K562 (cell line): ENCODE measurements around the gene B4GALNT3.

Experiments used
- BCLAF1 ChIP-seq, 2 experiments: fragments of 450-650 bp in 1 of 2; IDR thresholded peaks; 2 replicates each; pipeline ENCODE4 v1.6.1; 2011 to 2017; ENCODE audit warnings: low read depth in 2 of 2, antibody characterized with exemption in 1 of 2, borderline replicate concordance in 1 of 2, low read length in 1 of 2, mild to moderate bottlenecking in 1 of 2, mixed read lengths in 1 of 2; ENCODE audit not compliant: control insufficient read depth in 1 of 2
- CREBBP ChIP-seq: IDR thresholded peaks from one replicate; pipeline ENCODE4 v1.6.1; 2012; ENCODE audit warnings: low read depth, mild to moderate bottlenecking, control low read depth, inconsistent platforms, low read length
- CTCF ChIP-seq, 3 experiments: IDR thresholded peaks in 2 of 3; conservative IDR thresholded peaks in 1 of 3; 2 replicates each; pipeline ENCODE4 v1.5.1; 2011 to 2012; ENCODE audit warnings: low read length in 3 of 3, mild to moderate bottlenecking in 3 of 3, control low read depth in 2 of 3, improper control_type of control experiment in 1 of 3, inconsistent platforms in 1 of 3, low read depth in 1 of 3, mixed read lengths in 1 of 3, moderate library complexity in 1 of 3; ENCODE audit not compliant: insufficient read depth in 2 of 3
- HEY1 ChIP-seq: fragments of 250-450 bp; sonication (Bioruptor Pico); IDR thresholded peaks from 2 replicates; pipeline ENCODE4 v1.5.0; 2020; ENCODE audit warnings: mild to moderate bottlenecking, moderate library complexity, borderline replicate concordance
- MAZ ChIP-seq, 2 experiments: fragments of 450-650 bp in 1 of 2; sonication (generic) in 1 of 2; formaldehyde crosslinking; IDR thresholded peaks in 1 of 2; conservative IDR thresholded peaks in 1 of 2; 2 replicates each; pipeline versions ENCODE4 v1.4.0 to v1.5.0; 2020; ENCODE audit warnings: mild to moderate bottlenecking in 1 of 2, missing genetic modification reagents in 1 of 2
- MEIS2 ChIP-seq: fragments of 450-650 bp; IDR thresholded peaks from 2 replicates; pipeline ENCODE4 v1.6.1; 2014; ENCODE audit warnings: mild to moderate bottlenecking; ENCODE audit not compliant: partially characterized antibody
- MYC ChIP-seq, 2 experiments: fragments of 250-450 bp in 1 of 2; sonication (Bioruptor Pico) in 1 of 2; IDR thresholded peaks; 2 replicates each; pipeline versions ENCODE4 v1.5.1 to v1.6.1; 2012 to 2021; ENCODE audit warnings: low read depth in 2 of 2, borderline replicate concordance in 1 of 2, improper control_type of control experiment in 1 of 2, low read length in 1 of 2, mild to moderate bottlenecking in 1 of 2, moderate library complexity in 1 of 2
- NCOA1 ChIP-seq: fragments of 450-650 bp; IDR thresholded peaks from 2 replicates; pipeline ENCODE4 v1.6.1; 2016; ENCODE audit warnings: low read depth
- NFIC ChIP-seq: fragments of 450-650 bp; IDR thresholded peaks from 2 replicates; pipeline ENCODE4 v1.6.1; 2017; ENCODE audit warnings: mild to moderate bottlenecking, inconsistent platforms
- POLR2AphosphoS5 ChIP-seq: IDR thresholded peaks from 2 replicates; pipeline ENCODE4 v1.6.1; 2011; ENCODE audit warnings: mild to moderate bottlenecking, low read depth, low read length, moderate library complexity; ENCODE audit not compliant: control insufficient read depth, insufficient read depth
- ZNF3 ChIP-seq: fragments of 250-450 bp; sonication (Bioruptor Pico); IDR thresholded peaks from 2 replicates; pipeline ENCODE4 v1.5.0; 2021; ENCODE audit warnings: mild to moderate bottlenecking, moderate library complexity
- TF ChIP-seq, protein P1 (sequence below): sonication (generic); formaldehyde crosslinking; IDR thresholded peaks from 2 replicates; pipeline ENCODE4 v1.8.0; 2023; ENCODE audit warnings: missing genetic modification reagents, mild to moderate bottlenecking, borderline replicate concordance
- TF ChIP-seq, protein P2 (sequence below): sonication (generic); formaldehyde crosslinking; IDR thresholded peaks from 2 replicates; pipeline ENCODE4 v1.8.1; 2023; ENCODE audit warnings: mild to moderate bottlenecking, missing genetic modification reagents
- TF ChIP-seq, protein P3 (sequence below): sonication (generic); formaldehyde crosslinking; IDR thresholded peaks from 2 replicates; pipeline ENCODE4 v1.9.0; 2022; ENCODE audit warnings: mild to moderate bottlenecking, missing genetic modification reagents

DNA sequence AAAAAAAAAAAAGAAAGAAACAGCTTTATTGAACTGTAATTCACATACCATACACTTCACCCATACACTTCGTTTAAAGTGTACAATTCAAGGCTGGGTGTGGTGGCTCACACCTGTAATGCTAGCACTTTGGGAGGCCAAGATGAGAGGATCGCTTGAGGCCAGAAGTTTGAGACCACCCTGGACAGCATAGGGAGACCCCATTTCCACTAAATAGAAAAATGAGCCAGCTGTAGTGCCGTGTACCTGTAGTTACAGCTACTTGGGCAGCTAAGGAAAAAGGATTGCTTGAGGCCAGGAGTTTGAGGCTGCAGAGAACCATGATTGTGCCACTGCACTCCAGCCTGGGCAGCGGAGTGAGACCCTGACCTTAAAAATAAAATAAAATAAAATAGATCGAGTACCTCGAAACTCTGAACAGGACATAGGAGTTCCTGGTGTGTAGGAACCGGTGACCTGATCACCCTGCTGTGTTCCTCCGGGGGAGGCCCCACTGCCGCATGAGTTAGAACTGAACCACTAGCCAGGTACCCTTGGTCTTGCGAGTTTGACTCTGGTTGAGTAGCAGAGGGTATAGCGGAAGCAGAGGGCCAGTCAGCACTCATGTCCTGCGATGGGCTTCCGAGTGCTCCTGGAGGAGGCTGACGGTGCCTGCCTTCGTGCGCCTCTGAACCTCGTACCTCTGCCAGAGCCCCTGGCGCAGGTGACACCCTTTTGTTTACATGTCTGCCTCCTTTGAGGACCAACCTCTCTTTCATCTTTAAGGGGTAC lies 80.0 kb downstream of the B4GALNT3 start:
- TF ChIP-seq MYC (IDR thresholded peaks at IDR 0.05; ENCODE audit: low read depth, low read length): no peak
- no peak for TF ChIP-seq MYC (CRISPR knock-in tag; IDR thresholded peaks at IDR 0.05; ENCODE audit: borderline replicate concordance, low read depth)
- TF ChIP-seq, protein P1, sequence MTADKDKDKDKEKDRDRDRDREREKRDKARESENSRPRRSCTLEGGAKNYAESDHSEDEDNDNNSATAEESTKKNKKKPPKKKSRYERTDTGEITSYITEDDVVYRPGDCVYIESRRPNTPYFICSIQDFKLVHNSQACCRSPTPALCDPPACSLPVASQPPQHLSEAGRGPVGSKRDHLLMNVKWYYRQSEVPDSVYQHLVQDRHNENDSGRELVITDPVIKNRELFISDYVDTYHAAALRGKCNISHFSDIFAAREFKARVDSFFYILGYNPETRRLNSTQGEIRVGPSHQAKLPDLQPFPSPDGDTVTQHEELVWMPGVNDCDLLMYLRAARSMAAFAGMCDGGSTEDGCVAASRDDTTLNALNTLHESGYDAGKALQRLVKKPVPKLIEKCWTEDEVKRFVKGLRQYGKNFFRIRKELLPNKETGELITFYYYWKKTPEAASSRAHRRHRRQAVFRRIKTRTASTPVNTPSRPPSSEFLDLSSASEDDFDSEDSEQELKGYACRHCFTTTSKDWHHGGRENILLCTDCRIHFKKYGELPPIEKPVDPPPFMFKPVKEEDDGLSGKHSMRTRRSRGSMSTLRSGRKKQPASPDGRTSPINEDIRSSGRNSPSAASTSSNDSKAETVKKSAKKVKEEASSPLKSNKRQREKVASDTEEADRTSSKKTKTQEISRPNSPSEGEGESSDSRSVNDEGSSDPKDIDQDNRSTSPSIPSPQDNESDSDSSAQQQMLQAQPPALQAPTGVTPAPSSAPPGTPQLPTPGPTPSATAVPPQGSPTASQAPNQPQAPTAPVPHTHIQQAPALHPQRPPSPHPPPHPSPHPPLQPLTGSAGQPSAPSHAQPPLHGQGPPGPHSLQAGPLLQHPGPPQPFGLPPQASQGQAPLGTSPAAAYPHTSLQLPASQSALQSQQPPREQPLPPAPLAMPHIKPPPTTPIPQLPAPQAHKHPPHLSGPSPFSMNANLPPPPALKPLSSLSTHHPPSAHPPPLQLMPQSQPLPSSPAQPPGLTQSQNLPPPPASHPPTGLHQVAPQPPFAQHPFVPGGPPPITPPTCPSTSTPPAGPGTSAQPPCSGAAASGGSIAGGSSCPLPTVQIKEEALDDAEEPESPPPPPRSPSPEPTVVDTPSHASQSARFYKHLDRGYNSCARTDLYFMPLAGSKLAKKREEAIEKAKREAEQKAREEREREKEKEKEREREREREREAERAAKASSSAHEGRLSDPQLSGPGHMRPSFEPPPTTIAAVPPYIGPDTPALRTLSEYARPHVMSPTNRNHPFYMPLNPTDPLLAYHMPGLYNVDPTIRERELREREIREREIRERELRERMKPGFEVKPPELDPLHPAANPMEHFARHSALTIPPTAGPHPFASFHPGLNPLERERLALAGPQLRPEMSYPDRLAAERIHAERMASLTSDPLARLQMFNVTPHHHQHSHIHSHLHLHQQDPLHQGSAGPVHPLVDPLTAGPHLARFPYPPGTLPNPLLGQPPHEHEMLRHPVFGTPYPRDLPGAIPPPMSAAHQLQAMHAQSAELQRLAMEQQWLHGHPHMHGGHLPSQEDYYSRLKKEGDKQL: no peak
- no peak for TF ChIP-seq BCLAF1 (IDR thresholded peaks at IDR 0.05; ENCODE audit: borderline replicate concordance in 1 of 2, control insufficient read depth in 1 of 2, low read depth in 2 of 2, low read length in 1 of 2)
- no peak for TF ChIP-seq CTCF (IDR thresholded peaks at IDR 0.05 in 2 of 3, conservative IDR thresholded peaks at IDR 0.05 in 1 of 3; ENCODE audit: insufficient read depth in 2 of 3, low read depth in 1 of 3, low read length in 3 of 3)
- TF ChIP-seq NFIC: no peak
- TF ChIP-seq, protein P2, sequence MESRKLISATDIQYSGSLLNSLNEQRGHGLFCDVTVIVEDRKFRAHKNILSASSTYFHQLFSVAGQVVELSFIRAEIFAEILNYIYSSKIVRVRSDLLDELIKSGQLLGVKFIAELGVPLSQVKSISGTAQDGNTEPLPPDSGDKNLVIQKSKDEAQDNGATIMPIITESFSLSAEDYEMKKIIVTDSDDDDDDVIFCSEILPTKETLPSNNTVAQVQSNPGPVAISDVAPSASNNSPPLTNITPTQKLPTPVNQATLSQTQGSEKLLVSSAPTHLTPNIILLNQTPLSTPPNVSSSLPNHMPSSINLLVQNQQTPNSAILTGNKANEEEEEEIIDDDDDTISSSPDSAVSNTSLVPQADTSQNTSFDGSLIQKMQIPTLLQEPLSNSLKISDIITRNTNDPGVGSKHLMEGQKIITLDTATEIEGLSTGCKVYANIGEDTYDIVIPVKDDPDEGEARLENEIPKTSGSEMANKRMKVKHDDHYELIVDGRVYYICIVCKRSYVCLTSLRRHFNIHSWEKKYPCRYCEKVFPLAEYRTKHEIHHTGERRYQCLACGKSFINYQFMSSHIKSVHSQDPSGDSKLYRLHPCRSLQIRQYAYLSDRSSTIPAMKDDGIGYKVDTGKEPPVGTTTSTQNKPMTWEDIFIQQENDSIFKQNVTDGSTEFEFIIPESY (CRISPR knock-in tag): no peak
- TF ChIP-seq, protein P3, sequence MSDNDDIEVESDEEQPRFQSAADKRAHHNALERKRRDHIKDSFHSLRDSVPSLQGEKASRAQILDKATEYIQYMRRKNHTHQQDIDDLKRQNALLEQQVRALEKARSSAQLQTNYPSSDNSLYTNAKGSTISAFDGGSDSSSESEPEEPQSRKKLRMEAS (CRISPR knock-in tag): no peak
- no peak for TF ChIP-seq POLR2AphosphoS5
- no peak for TF ChIP-seq ZNF3
- TF ChIP-seq HEY1 (CRISPR knock-in tag): no peak
- TF ChIP-seq MEIS2: no peak
- no peak for TF ChIP-seq NCOA1
- TF ChIP-seq CREBBP: no peak
- no peak for TF ChIP-seq MAZ (CRISPR knock-in tag; conservative IDR thresholded peaks at IDR 0.05 in 1 of 2, IDR thresholded peaks at IDR 0.05 in 1 of 2)
